H1 (cell line): ENCODE results near the gene SLC16A5. TPM values are rescaled to one million over a fixed set of nuclear protein-coding genes. Genes with fewer than 3 reads are reported as not detected.

Experiments used
- CTCF ChIA-PET: fragments of 300-600 bp; sonication (Branson Sonifier 250); formaldehyde crosslinking; loops from one replicate; lab custom pipeline; 2021; ENCODE audit not compliant: partially characterized antibody; lab: Charles Lee
- POLR2A ChIA-PET: fragments of 300-600 bp; sonication (Branson Sonifier 250); formaldehyde crosslinking; loops from one replicate; lab custom pipeline; 2021; ENCODE audit warnings: inconsistent platforms; ENCODE audit not compliant: partially characterized antibody; lab: Charles Lee
- DNase-seq, 2 experiments: peaks; one replicate each; pipeline versions ENCODE4 v3.0.0 to v3.0.0-alpha.2; 2010 to 2022; ENCODE audit warnings: low spot score in 2 of 2, low read depth in 1 of 2, mixed read lengths in 1 of 2
- FAIRE-seq: peaks from 2 replicates; lab custom pipeline; 2011; peaks lifted over from hg19 to GRCh38; lab: Jason Lieb, UNC
- H2AFZ ChIP-seq: 2 replicates; pipeline ENCODE4 v1.8.1; 2012; ENCODE audit warnings: low read length, inconsistent platforms
- H2AK5ac ChIP-seq: 2 replicates; pipeline ENCODE4 v1.6.1; 2013; ENCODE audit warnings: low read depth, low read length
- H2BK120ac ChIP-seq: replicated peaks from 2 replicates; pipeline ENCODE3; 2013; ENCODE audit warnings: low read depth, low read length, inconsistent platforms
- H2BK12ac ChIP-seq: 2 replicates; pipeline ENCODE4 v1.6.1; 2013; ENCODE audit warnings: low read depth, low read length
- H2BK15ac ChIP-seq: 2 replicates; pipeline ENCODE4 v1.6.1; 2013; ENCODE audit warnings: low read length
- H2BK20ac ChIP-seq: 2 replicates; pipeline ENCODE4 v1.6.1; 2013; ENCODE audit warnings: low read length
- H2BK5ac ChIP-seq: 2 replicates; pipeline ENCODE4 v1.6.1; 2013; ENCODE audit warnings: low read depth, low read length
- H3K14ac ChIP-seq: 2 replicates; pipeline ENCODE4 v1.6.1; 2013; ENCODE audit warnings: inconsistent platforms; ENCODE audit not compliant: insufficient read length
- H3K18ac ChIP-seq: 2 replicates; pipeline ENCODE4 v1.6.1; 2013; ENCODE audit warnings: low read length; ENCODE audit errors: extremely low read depth
- H3K23ac ChIP-seq: 2 replicates; pipeline ENCODE4 v1.6.1; 2013; ENCODE audit warnings: inconsistent platforms; ENCODE audit not compliant: insufficient read length
- H3K23me2 ChIP-seq: 2 replicates; pipeline ENCODE4 v1.6.1; 2013; ENCODE audit warnings: low read depth, low read length
- H3K27ac ChIP-seq: 2 replicates; pipeline ENCODE4 v1.6.1; 2011; ENCODE audit warnings: low read depth, low read length, inconsistent platforms
- H3K27me3 ChIP-seq, 4 experiments: replicated peaks in 1 of 4; 1 replicate in 1 of 4; 2 replicates in 3 of 4; pipeline versions ENCODE4 v1.6.1 to v1.8.1; 2011 to 2013; ENCODE audit warnings: low read length in 3 of 4, mild to moderate bottlenecking in 3 of 4, inconsistent platforms in 2 of 4, mixed read lengths in 2 of 4, moderate library complexity in 1 of 4; ENCODE audit not compliant: control insufficient read depth in 3 of 4, insufficient read depth in 3 of 4; ENCODE audit errors: extremely low read depth in 1 of 4
- H3K36me3 ChIP-seq, 4 experiments: 2 replicates each; pipeline versions ENCODE4 v1.6.1 to v1.8.1; 2011 to 2013; ENCODE audit warnings: mild to moderate bottlenecking in 4 of 4, low read length in 3 of 4, moderate library complexity in 2 of 4, control low read depth in 1 of 4, inconsistent platforms in 1 of 4; ENCODE audit not compliant: insufficient read depth in 4 of 4, control insufficient read depth in 2 of 4
- H3K4ac ChIP-seq: replicated peaks from 2 replicates; pipeline ENCODE3; 2013; ENCODE audit warnings: low read length, low read depth, mixed read lengths, inconsistent platforms; ENCODE audit not compliant: insufficient read length
- H3K4me1 ChIP-seq, 4 experiments: replicated peaks in 1 of 4; 1 replicate in 1 of 4; 2 replicates in 3 of 4; pipeline versions ENCODE4 v1.6.1 to v1.8.1; 2011 to 2013; ENCODE audit warnings: low read length in 3 of 4, inconsistent platforms in 2 of 4, mixed read lengths in 1 of 4; ENCODE audit not compliant: insufficient read depth in 4 of 4, control insufficient read depth in 3 of 4
- H3K4me2 ChIP-seq, 2 experiments: 2 replicates each; pipeline versions ENCODE4 v1.6.1 to v1.8.1; 2011 to 2013; ENCODE audit warnings: low read depth in 2 of 2, low read length in 2 of 2, control low read depth in 1 of 2, inconsistent platforms in 1 of 2, mild to moderate bottlenecking in 1 of 2; ENCODE audit not compliant: insufficient read depth in 1 of 2
- H3K4me3 ChIP-seq, 4 experiments: fragments of 200-600, 300-600 bp in 1 of 4; sonication (generic), shearing (Covaris generic), sonication (Bioruptor Twin) in 1 of 4; 2 replicates each; pipeline versions ENCODE4 v1.5.1 to v1.8.1; 2011 to 2016; ENCODE audit warnings: low read length in 4 of 4, low read depth in 3 of 4, control low read depth in 2 of 4, inconsistent platforms in 2 of 4, mild to moderate bottlenecking in 2 of 4, mixed read lengths in 1 of 4, moderate library complexity in 1 of 4; ENCODE audit not compliant: insufficient read depth in 2 of 4; ENCODE audit errors: extremely low read depth in 1 of 4
- H3K56ac ChIP-seq: replicated peaks from 2 replicates; pipeline ENCODE3; 2013; ENCODE audit warnings: low read depth, mild to moderate bottlenecking, mixed read lengths, low read length, inconsistent platforms; ENCODE audit not compliant: insufficient read length
- H3K79me1 ChIP-seq: 2 replicates; pipeline ENCODE4 v1.6.1; 2013; ENCODE audit warnings: low read depth, low read length, control low read depth
- H3K79me2 ChIP-seq, 2 experiments: 2 replicates each; pipeline versions ENCODE4 v1.6.1 to v1.8.1; 2012 to 2013; ENCODE audit warnings: low read length in 2 of 2, mild to moderate bottlenecking in 2 of 2, inconsistent platforms in 1 of 2; ENCODE audit not compliant: insufficient read depth in 2 of 2, control insufficient read depth in 1 of 2
- H3K9ac ChIP-seq, 4 experiments: replicated peaks in 1 of 4; 1 replicate in 1 of 4; 2 replicates in 3 of 4; pipeline versions ENCODE4 v1.6.1 to v1.8.1; 2011 to 2013; ENCODE audit warnings: low read depth in 3 of 4, low read length in 3 of 4, control low read depth in 2 of 4, mild to moderate bottlenecking in 2 of 4, moderate library complexity in 2 of 4, inconsistent platforms in 1 of 4; ENCODE audit errors: extremely low read depth in 1 of 4
- H3K9me3 ChIP-seq, 2 experiments: 2 replicates each; pipeline versions ENCODE4 v1.6.1 to v1.8.1; 2012 to 2013; ENCODE audit warnings: mild to moderate bottlenecking in 2 of 2, moderate library complexity in 2 of 2, control low read depth in 1 of 2, inconsistent platforms in 1 of 2, low read depth in 1 of 2, low read length in 1 of 2, mixed read lengths in 1 of 2; ENCODE audit not compliant: insufficient read depth in 2 of 2
- H4K20me1 ChIP-seq, 2 experiments: replicated peaks in 1 of 2; 2 replicates each; pipeline versions ENCODE3 to v1.8.1; 2011 to 2013; ENCODE audit warnings: inconsistent platforms in 2 of 2, low read length in 2 of 2, mild to moderate bottlenecking in 1 of 2; ENCODE audit not compliant: insufficient read depth in 2 of 2, control insufficient read depth in 1 of 2
- H4K5ac ChIP-seq: 2 replicates; pipeline ENCODE4 v1.6.1; 2013; ENCODE audit warnings: low read length, low read depth, mixed read lengths, inconsistent platforms; ENCODE audit not compliant: insufficient read length
- H4K8ac ChIP-seq: 2 replicates; pipeline ENCODE4 v1.8.0; 2013; ENCODE audit warnings: mild to moderate bottlenecking, moderate library complexity, low read length, inconsistent platforms; ENCODE audit not compliant: insufficient read depth; ENCODE audit errors: extremely low read depth
- H4K91ac ChIP-seq: replicated peaks from 2 replicates; pipeline ENCODE3; 2013; ENCODE audit warnings: low read length, mixed read lengths, inconsistent platforms; ENCODE audit not compliant: insufficient read length
- NRF1 ChIP-seq: IDR thresholded peaks from 2 replicates; pipeline ENCODE4 v1.6.1; 2011; ENCODE audit warnings: mild to moderate bottlenecking, low read depth, low read length, improper control_type of control experiment
- SP1 ChIP-seq: IDR thresholded peaks from 2 replicates; pipeline ENCODE4 v1.6.1; 2011; ENCODE audit warnings: low read depth, low read length
- WGBS, 2 experiments: shearing (Covaris generic) in 1 of 2; methylation state at CpG; one replicate each; pipeline versions ENCODE4 v1.1.6 to v1.1.7; 2013 to 2015; ENCODE audit warnings: low lambda C conversion rate in 2 of 2, mixed read lengths in 2 of 2, inconsistent platforms in 1 of 2, low coverage in 1 of 2, missing lambda C conversion rate in 1 of 2; ENCODE audit not compliant: insufficient replicate concordance in 2 of 2, insufficient coverage in 1 of 2, insufficient read length in 1 of 2; ENCODE audit errors: extremely low coverage in 1 of 2, missing lambda C conversion rate in 1 of 2; 5-methylcytosine and 5-hydroxymethylcytosine counted together
- polyA plus RNA-seq, 7 experiments: library from polyadenylated mRNA; depleted of rRNA in 3 of 7; stranded (reverse) in 5 of 7; unstranded in 2 of 7; fragments of >200 nt in 5 of 7; fragments of 200-250 nt in 2 of 7; gene quantifications; 1 replicate in 5 of 7; 2 replicates in 1 of 7; 4 replicates in 1 of 7; pipeline versions ENCODE4 v1.2.1 to v1.2.3, GENCODE V29; 2011 to 2013; ENCODE audit warnings: missing spikeins in 2 of 7, mixed read lengths in 2 of 7
- total RNA-seq: library from RNA; stranded (reverse); fragmentation: NEBNext Ultra II Directional; extraction: Animal tissue kit (Norgen Biotek cat#: 25700); gene quantifications from 2 replicates; pipeline ENCODE4 v1.2.1, GENCODE V29; 2021

SLC16A5 gene
- total and polyA plus RNA-seq, 2 of the 8 experiments (the other 6 are each of a cell fraction or from before 2014, with no cell fraction given): 17.1 to 34.7 TPM

- H2BK15ac ChIP-seq: no peak overlapping the region
- H3K27me3 ChIP-seq: no peaks in the 10 kb centered on the region
These were observed 48.5 kb upstream of the SLC16A5 start for GRCh38 chr17:75039238-75039637.

More at GRCh38 chr17:75039238-75039637, 48.5 kb upstream of the SLC16A5 start:
- WGBS, 2 experiments: 90% methylated on average over 5 of the region's 5 CpGs; no CpG with 5 or more reads in 1 of the 2 experiments
- H3K36me3 ChIP-seq: peaks cover 7 to 42% (median 25%) of the 10 kb centered on the region in 4 experiments; a peak in 7 of 8 replicates
- H4K20me1 ChIP-seq: no peaks in the 10 kb centered on the region
- no peak overlapping the region for H3K18ac ChIP-seq
- no peak for DNase-seq
- POLR2A ChIA-PET: interaction anchor here (0.6 to 1.3 kb wide), 3 partner anchors 21 to 99 kb away, joined by 3 read pairs; no protein-coding TSS in a partner anchor
- no peak overlapping the region for H3K14ac ChIP-seq
- H3K4me3 ChIP-seq: no peak overlapping the region
- H3K9ac ChIP-seq: no peak overlapping the region
- H2BK12ac ChIP-seq: no peak overlapping the region
- H3K79me1 ChIP-seq: no peaks in the 10 kb centered on the region
- H3K23me2 ChIP-seq: no peaks in the 10 kb centered on the region
- H2AK5ac ChIP-seq: no peak overlapping the region
- H4K91ac ChIP-seq: no peak overlapping the region
- peaks cover 0 to 7% of the 10 kb centered on the region in 2 experiments; a peak in 2 of 4 replicates for H3K79me2 ChIP-seq
- no peak overlapping the region for H3K27ac ChIP-seq
- H2BK5ac ChIP-seq: no peak overlapping the region
- no peak overlapping the region for H3K23ac ChIP-seq
- no peak overlapping the region for H2AFZ ChIP-seq
- H3K4me2 ChIP-seq: no peak overlapping the region
- TF ChIP-seq SP1 (no peak), NRF1 (no peak)
- TF ChIP-seq, all 59 proteins: peak for 0
- H2BK120ac ChIP-seq: no peak overlapping the region
- CTCF ChIA-PET: interaction anchor here (0.8 to 3.1 kb wide), 5 partner anchors 10 to 82 kb away, joined by 3 to 11 read pairs (median 3); no protein-coding TSS in a partner anchor
- H3K4me1 ChIP-seq: peaks cover 7 to 18% (median 11%) of the 10 kb centered on the region in 4 experiments; a peak in 6 of 7 replicates
- no peak overlapping the region for H3K4ac ChIP-seq
- no peak overlapping the region for H2BK20ac ChIP-seq
- H3K9me3 ChIP-seq: no peaks in the 10 kb centered on the region
- FAIRE-seq: no peak
- no peak overlapping the region for H3K56ac ChIP-seq
- H4K8ac ChIP-seq: no peak overlapping the region
- no peak overlapping the region for H4K5ac ChIP-seq
